HuH-7 (cell line): ENCODE data around the gene DSC3.

Experiments
- DNase-seq: peaks from one replicate; pipeline ENCODE4 v3.0.0; 2011; ENCODE audit warnings: low spot score

Gene DSC3

DNA sequence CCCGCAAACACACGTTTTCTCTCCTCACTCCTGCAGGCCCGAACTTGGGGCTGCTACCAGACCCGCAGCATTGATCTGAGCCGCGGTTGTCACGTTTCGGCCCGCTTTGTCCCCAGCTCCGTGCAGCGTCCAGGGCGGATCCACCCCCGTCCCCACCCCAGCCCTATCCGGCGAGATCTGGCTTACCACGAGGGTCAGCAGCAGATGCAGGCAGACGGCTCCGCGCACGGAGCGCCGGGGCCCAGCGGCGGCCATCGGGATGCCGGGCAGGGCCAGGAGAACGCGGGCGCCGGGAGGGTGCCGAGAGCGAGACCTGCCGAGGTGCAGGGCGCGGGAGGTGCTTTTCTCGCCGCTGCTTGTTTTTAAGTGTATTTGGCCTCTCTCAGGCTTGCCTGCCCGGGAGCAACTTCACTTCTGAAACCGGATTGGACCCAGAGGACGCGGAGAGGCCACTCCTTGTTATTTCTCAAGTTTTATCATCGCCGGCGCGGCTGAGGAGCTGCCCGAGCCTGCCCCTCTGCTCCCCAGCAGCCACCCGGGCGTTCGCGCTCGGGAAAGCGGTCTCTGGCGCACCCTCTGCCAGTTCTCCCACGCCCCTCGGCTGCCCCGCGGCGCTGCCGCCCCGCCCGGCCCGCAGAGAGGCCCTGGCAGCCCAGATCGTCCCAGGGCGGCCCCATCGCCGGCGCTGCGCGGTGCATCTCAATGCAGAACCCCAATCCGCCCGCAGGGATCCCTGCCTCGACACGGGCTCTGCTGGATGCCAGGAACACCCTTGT is at the start of gene DSC3:
Gene DSC3 (minus strand): TSS at position 337 of the 776 bp plus-strand sequence. CDS start 82 bp downstream, at position 255.
- peak; percentile 20 for DNase-seq

DNA sequence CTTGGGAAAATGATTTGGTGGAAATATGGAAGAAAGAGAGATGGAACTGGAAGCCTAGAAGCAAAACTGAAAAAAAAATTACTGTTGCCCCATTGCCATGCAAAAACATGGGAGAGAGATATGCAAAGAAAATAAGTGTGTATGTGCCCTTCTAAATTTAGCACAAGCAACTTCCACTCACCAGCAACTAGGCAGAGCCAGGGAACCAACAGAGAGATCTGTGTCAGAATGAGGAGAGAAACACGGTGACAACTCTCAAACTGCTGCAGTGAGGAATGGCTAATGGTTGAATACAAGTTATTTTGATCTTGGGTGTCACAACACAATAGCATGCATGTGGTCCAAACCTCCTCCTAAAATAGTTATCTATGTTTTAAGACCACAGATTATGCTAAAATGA is 48.8 kb upstream of the DSC3 start:
- DNase-seq: no peak

DNA sequence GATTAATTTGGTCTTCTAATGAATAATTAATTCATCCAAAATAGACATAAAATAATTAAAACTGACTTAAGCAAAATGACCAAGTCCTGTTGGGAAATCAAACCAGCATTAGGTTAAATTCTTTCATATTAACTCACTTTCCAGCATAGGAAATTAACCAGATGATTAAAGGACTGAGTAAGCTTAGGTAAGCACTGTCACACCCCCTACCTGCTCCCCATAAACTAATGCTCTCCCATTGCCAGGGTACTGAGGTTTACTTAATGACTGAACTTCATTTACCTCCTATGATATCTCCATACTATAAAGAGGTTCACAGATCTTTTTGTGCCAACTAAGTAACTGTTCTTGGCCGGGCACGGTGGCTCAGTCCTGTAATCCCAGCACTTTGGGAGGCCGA is 46.0 kb upstream of the DSC3 start:
- no peak for DNase-seq

DNA sequence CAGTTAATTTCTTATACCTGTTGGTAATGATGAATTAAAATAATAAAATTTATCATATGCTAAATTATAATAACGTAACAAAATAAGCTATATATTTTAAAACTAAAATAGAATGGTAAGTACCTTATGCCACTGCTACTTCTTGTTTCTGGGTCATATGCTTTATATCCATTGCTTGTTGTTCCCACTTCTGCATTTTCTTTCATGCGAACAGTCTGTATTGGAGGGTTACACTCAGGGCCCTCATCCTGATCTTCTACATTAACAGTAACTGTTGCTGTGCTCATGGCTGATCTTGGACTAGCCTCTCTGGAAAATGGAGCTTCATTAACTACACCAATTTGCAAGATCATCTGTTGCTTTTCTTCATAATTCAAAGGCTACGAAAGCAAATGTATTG is 37.4 kb upstream of the DSC3 start:
- DNase-seq: no peak

DNA sequence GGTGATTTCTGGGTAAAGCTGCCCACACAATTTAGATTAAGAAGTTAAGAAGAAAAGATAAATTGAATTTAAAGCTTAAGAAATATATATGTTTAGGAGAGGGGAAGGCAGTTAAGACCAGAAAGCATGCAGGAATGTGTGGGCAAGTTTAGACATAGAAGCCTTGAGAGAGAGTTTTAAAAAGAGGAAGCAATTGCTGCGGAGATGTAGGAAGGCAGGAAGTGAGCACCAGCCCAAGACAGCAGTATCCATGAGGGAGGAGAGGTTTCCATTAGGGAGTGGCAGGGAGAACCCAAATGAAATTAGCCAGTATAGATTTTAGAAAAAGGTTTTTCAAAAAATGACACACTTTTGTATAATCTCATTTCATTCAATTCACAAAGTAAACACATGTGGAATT is 35.3 kb upstream of the DSC3 start:
- DNase-seq: no peak

DNA sequence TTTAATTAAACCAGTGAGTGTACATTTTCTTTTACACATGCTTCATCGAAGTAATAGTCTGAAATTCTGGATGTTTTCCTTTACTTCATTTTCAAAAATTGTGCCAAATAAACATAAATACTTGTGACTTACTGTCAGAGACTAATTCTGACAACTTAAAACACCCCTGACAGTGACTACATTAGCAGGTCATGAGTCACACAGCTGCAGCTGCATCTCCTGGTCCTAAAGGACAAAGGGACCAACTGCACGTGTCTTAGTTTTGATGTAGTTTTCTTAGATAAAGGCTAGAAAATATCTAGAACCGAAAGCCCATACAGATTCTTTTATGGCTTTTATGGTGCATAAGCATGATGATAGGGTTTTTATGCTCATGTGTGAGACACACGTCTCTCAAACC is 29.6 kb upstream of the DSC3 start:
- no peak for DNase-seq

DNA sequence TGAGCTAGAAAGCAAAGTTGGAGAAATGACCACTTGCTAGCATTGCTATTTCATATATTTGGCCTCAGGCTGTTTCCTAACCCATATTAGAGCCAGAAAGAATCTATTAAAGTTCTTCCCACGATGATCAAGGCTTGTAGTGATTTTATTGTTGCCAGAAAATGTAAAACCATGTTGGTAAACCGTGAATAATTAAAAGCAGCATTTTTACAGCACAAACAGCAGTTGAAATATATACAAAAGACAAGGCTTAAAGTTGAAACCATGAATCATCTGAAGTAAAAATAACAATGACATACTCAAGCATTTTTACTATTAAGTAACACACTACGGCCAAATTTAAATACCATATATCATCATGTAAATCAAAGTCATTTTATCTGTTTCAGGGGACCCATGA is 27.7 kb upstream of the DSC3 start:
- no peak for DNase-seq

DNA sequence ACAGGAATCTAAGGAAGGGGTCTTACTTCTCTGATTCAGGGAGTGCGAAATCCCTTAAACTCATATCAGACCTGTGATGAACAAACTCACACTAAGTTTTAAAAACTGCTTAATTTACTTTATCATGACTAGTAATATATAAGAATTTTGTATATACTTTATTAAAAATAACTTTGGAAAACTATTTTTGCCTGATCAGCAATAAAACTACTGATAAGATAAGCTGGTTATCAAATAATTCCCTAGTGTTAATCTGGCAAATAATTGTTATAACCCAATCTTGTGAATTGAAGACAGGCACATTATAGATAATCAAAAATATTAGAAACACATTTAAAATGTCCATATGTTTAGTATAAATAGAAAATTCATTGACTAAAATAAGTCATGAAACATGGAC is 23.7 kb upstream of the DSC3 start:
- DNase-seq: no peak

DNA sequence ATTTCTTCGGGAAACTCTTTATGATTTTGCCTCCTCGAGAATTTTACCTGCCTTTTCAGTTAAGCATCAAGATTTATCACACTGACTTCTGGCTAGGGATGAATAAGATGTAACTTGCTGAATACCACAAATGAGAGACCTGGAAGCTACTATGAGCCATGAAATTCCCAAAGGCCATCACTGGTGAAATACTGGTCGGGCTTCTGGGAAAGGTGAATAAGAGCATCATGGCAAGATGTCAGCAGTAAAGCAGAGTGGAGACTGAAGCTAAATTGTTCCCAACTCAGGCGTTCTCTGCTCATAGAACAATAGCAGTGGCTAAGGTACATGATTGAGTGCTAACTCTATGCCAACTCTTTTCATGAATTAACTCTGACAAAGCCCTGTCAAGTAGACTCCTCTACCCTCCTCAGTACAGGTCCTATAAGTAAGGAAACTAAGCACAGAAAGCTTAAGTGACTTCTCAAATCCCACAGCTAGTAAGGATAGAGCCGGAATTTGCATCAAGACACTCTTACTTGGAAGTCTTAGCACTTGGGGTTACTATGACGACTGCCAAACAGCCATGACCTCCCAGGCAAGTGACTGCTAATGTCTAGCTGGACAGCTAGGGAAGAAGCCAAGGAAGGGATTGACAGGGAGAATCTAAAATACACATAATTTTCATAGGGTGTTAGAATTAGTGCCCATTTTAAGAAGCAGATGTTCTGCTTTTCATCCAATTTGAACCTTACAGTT is 22.7 kb upstream of the DSC3 start:
- no peak for DNase-seq

DNA sequence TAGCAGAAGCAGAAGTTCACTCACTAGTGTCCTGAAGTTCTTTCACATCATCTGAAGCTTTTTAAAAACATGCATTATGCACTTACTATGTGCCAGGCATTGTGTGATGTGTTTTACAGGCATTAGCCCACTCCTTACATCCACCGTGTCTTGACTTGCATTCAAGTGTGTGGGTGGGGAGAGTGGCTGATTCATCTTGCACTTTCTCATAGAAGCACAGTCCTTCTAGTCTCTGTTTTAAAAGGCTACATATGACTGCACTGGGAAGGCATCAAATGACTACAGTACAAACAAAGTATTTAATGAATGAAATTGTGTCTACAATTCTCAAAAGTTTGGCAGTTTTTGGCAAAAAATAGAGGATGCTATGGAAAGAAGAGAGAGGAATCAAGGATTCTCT is 21.6 kb upstream of the DSC3 start:
- DNase-seq: no peak

DNA sequence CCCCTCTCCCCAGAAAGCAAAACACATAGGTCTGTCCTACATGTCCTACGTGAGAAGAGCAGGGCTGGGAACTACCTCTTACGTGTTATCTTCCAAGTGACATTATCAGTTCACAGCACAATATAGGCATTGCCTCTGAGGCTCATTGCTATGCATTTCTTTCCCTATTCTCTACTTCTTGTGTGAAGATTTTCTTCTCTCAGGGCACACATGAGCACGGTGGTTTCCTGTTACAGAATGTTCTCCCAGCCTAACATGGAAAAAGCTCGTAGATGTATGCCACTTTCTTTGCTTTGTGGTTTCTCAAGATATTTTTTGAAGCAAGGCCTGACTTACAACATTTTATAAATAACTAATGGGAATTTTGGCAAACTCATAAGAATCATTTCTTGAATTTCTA is 19.4 kb upstream of the DSC3 start:
- no peak for DNase-seq

DNA sequence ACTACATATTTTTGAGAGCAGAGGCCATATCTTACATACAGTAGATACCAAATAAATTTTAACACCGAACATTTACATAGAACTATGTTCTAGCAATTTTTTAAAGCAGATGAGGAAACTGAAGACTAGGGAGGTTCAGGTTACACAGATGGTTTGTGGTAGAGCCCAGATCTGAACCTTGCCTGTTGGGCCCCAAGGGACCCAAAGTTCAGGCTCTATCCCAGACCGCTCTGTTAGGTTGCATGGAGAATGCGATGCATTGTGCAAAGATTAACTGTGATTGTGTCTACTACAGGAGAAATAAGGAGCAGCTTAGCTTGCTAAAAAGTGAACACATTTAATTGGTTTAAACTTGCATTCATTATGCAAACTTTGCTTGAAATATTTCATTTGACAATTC is 16.4 kb upstream of the DSC3 start:
- no peak for DNase-seq

DNA sequence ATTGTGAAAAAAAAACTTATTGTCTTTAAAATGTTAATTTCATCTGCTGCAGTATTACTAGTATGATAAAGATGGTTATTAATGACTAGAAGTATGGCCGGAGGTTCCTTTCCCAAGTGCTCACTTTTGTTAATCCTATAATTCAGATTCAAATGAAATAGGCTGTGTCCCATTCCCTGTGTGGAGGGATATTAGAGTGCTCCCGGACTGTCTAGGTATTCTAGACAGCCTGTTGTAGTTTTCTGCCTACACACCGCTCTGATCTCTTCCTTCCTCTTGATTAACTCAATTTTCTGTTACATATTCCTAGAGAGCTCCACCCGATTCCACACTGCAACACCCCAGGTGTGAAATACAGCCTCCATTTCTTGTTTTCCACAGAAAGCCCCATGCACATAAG is 15.4 kb upstream of the DSC3 start:
- no peak for DNase-seq

DNA sequence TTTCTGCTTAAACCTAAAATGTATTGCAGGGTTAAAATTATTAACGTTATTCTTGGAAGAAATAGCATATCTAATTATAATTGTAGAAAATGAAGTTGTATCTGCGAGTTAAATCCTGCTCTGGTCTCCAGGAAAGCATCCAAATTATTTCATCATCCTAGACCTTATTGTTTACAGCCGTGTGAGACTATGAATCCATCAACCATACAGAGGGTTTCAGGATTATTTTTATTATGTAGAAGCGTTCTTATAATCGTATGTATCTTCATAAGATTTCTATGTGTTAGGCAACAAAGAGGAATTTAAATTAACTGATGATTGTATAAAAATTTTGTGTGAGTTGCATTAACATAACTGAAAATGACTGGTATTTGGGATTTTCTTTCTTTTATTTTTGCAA is 14.5 kb upstream of the DSC3 start:
- DNase-seq: no peak

DNA sequence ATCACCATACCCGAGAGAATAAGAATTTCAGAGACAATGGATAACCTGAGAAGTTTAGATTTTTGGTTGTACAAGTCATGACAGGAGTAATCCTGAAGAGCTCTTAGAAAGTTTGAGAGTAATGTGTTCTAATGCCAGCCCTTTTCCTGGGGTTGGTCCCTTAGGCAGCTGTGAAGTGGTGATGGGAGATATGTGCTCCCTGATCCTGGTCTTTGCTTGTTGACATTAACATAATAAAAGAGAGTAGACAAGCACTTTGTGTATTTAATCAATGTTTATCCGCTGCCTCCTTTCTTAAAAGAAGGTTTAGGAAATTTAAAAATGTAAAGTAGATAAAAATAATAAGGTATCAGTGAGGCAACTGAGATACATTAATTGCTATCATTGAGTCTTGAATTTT is 13.8 kb upstream of the DSC3 start:
- no peak for DNase-seq

DNA sequence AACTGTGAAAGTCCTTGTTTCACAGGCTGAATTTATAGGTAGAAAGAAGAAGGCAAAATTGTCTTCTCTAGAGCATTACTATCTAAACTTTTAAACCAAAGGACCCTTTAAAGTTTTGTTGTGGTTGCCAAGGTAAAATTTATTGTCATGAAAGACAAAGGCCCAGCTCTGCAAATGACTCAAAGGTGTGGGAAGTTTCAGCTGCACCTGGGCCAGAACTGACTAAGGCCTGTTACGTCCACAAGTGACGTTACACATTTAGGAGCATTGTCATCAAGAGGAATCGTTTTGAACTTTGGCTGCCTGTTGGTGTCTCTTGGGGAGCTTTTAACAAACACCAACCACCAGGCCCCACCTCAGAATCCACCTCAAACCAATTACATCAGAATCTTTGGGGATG is 8.1 kb upstream of the DSC3 start:
- DNase-seq: no peak

DNA sequence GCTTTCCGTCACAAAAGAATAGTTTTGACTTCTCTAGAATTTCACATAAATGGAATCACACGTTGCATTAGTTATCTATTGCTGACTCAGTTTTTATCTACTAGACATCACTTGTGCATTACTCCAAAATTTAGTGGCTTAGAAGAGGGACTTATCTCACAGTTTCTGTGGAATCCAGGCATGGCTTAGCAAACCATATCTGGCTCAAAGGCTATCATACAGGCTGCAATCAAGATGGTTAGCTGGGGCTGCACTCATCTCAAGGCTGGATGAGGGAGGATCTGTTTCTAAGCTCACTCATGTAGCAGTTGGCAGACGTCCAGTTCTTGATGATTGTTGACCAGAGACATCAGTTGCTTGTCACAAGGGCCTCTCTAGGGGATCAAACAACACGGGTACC is 6.6 kb upstream of the DSC3 start:
- no peak for DNase-seq

DNA sequence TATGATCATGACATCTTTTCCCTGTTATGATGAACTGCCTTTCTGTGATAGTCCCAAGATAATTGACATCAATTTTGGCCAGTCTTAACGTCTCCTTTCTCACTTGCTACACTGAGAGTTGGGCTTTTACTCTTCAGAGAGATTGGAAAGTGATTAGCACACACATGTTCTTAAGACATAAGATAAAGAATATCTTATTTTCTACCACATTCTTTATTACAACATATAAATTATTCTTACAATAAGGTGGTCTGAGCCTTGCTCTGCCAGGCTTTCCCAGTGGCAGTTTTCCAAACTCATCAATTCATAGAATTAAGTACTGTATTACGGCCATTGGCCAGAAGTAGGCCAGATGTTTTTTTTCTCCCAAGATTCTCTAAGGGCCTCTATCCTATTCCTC is 5.7 kb upstream of the DSC3 start:
- no peak for DNase-seq

DNA sequence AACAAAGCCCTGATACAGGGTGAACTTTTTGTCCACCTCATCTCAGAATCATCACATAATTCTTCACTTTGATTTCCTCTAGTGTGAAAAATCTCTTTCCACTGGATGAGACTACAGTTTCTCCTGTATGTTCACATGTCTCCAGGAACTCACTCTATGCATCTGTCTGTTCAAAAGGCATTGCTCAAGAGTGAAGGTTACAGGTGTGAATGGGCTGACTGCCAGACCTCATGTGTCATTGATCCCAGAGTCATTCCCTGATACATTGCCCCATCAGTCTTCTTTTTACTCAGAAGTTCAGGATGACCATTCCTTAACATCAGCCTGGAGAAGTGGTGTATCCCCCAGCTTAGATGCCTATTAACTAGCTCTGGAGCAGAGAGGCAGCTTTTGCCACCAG is 4.4 kb upstream of the DSC3 start:
- no peak for DNase-seq

DNA sequence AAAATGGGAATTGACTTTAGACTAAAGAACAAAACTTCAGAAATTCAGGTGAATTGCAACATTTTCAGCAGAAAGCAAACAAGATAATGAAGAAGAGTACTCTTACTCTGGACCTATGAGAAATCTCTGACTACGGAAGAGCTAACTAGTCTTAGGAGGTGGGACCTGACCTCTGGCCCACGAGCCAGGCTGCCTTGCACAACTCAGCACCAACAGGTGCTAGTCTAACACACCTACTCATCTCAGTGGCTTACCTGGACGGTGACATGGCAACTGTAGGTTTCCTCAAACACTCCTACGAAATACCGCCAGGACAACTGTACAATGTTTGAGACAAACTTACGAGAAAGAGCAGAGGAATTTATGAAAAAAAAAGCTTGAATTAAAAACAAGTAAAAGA is 3.1 kb upstream of the DSC3 start:
- no peak for DNase-seq

DNA sequence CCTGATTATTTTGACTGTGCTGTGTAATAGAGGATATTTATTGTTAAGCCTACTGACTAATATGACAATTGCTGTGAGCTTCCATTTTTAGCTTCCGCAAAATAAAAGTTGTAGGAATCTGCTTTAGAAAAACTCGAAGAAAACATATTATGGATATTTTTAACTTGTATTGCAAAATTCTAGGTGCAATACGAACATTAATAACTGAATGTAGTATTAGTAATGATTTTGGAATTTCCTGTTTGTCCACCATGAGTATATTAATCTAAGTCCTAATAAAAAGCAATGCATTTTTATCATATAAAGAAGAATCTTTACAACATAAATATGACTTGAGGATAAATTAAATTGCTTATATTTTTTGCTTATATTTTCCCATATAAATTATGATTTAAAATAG is 2.4 kb upstream of the DSC3 start:
- no peak for DNase-seq

DNA sequence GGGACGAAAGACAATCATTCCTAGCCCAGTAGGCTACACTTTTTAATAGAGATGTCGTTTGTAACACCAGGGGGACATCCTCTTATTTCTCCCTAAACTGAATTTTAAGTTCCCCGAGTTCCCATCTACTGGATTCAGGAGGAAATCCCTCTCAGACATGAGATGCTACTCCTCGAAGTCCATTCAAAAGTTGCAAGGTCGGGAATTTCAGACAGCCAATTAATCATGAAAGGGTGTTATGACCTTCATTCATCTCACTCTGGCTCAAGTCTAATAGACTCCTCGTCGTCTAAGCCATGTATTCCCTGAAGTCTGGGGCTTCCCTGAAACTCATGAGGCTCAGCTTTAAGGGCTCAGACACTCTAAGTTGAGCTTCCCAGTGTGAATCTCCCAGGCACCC is 1.2 kb upstream of the DSC3 start:
- no peak for DNase-seq

DNA sequence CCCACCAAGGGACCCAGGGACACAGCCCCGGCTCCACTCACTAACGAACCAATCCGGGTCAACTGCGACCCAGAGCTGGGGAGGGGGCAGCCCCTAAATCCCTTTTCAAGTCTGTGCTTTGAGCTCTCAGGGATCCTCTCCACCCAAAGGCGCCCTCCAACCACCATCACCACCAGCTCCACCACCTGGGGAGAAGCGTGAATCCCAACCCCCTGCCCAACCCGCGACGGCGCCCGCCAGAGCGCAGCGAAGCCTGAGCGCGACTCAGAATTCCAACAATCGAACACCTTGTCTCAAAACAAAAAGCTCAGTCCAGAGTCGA is 497 bp downstream of the DSC3 start:
- no peak for DNase-seq
